B cell (primary cell): ENCODE measurements around the gene PSMD2.

ENCODE experiments used
- CTCF ChIP-seq: fragments of 200-600 bp; IDR thresholded peaks from one replicate; pipeline ENCODE4 v1.8.0; 2022; ENCODE audit warnings: antibody characterized with exemption, mild to moderate bottlenecking
- EZH2 ChIP-seq: IDR thresholded peaks from 2 replicates; pipeline ENCODE4 v1.6.1; 2012; ENCODE audit warnings: borderline replicate concordance, low read depth, mild to moderate bottlenecking, moderate library complexity, low read length; ENCODE audit not compliant: insufficient read depth, poor library complexity, severe bottlenecking

- TF ChIP-seq CTCF (no peak), EZH2 (no peak)
These were observed 14.3 kb upstream of the PSMD2 start for GRCh38 chr3:184284696-184285095.
